ENCODE measurements around the gene ZNF385A.

Gene ZNF385A

DNA sequence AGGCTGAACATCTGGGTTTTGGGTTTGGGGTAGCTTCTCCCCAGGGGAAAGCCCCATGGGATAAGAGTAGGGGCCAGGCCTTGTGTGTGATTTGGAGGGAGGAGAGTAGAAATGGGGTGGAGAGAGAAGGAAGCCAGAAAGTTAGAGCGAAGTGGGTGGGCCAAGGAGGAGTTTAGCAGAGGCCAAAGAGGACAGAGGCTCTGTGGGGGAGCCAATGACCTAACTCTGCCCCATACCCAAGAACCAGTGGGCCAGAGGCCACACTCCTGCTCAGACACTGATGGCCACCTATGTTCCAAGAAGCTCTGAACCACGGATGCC lies 9.3 kb downstream of the ZNF385A start:
- H3K4me3 Mint-ChIP-seq: no peak overlapping the region

DNA sequence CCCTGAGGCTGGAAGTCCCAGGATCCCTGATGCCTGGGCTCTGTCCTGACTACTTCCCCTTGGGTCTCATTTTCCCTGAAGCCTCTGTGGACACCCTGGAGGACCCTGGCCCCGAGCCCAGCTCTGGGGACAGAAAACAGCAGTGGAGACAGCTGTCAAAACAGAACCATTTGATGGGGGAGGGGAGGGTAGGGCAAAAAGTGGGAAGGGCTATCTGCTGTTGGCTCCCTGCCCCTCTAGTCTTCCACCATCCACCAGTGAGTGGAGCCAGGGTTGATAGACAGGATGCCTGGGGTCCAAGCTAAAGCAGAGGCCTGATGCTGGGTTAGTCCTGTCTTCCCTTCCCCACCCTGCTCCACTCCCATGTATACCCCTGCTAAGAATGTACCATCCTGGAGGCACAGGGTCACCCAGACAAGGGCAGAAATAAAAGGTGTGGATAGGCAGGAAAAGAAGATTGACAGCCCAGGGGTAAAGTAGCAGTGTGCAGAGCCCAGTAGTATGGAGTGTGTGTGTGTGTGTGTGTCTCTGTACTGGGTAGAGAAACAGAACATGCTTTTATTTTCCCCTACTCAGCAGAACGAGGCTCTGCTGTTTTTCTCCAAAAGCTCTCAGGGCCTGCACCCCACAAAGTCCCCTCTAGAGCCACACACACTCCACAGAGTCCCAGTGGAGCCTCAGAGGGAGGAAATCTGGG lies 9.8 kb downstream of the ZNF385A start:
- H3K4me3 Mint-ChIP-seq: no peak overlapping the region
- H3K36me3 Mint-ChIP-seq: no peaks in the 10 kb centered on the region
- no peak overlapping the region for H3K27ac Mint-ChIP-seq
- H3K27me3 Mint-ChIP-seq: no peaks in the 10 kb centered on the region
- H3K4me1 Mint-ChIP-seq (ENCODE audit: low read depth): peaks cover 18% of the 10 kb centered on the region
- H3K9me3 Mint-ChIP-seq (ENCODE audit: low read depth): no peaks in the 10 kb centered on the region

More for the DNA sequence above, 9.3 kb downstream of the ZNF385A start:
- no peaks in the 10 kb centered on the region for H3K27me3 Mint-ChIP-seq
- no peaks in the 10 kb centered on the region for H3K36me3 Mint-ChIP-seq
- H3K4me1 Mint-ChIP-seq (ENCODE audit: low read depth): peaks cover 19% of the 10 kb centered on the region
- no peaks in the 10 kb centered on the region for H3K9me3 Mint-ChIP-seq (ENCODE audit: low read depth)
- no peak overlapping the region for H3K27ac Mint-ChIP-seq

DNA sequence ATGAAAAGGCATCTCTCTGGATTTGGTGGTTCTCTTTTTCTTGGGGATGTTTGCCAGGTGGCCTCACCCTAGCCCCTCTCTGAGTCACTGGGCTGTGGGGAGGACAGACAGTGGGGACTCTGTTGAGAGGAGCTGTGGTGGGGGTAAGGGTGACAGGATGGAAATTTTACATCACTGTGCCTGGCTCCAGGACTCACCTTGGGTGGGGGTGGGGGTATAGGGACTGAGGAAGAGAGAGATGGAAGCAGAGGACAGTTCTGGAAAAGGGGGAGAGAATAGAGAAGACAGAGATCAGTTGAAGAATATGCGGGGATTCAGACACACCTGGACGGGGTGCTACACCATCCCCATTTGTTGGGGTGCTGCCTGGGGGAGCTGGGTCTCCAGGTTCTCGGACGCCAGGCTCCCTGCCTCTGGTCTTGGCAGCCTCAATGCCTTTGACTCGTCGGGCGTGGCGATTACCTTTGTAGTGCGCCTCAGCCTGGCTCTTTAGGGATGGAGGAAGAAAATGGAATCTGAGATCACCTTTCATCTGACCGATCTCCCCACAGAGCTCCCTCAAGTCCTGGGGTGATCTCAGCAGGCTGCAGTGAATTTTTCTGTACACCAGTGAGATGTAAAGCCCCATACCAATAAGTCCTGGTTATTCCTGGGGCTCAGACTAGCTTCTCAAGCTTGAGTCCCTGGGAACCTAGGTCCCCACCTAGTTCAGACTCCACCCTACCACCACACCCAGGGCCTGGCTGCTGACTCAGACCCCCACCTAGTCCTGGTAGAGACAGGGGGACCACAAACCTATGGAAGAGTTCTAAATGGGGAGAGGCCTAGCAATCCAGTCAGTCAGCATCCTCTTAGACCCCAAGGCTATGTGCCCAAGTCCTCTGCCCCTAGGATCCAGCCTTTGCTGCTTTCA lies 10.6 kb downstream of the ZNF385A start:
- no peak overlapping the region for H3K27ac Mint-ChIP-seq
- no peaks in the 10 kb centered on the region for H3K9me3 Mint-ChIP-seq (ENCODE audit: low read depth)
- H3K4me1 Mint-ChIP-seq (ENCODE audit: low read depth): peaks cover 16% of the 10 kb centered on the region
- H3K4me3 Mint-ChIP-seq: no peak overlapping the region
- H3K27me3 Mint-ChIP-seq: no peaks in the 10 kb centered on the region
- no peaks in the 10 kb centered on the region for H3K36me3 Mint-ChIP-seq

- H3K36me3 Mint-ChIP-seq: no peaks in the 10 kb centered on the region
- no peaks in the 10 kb centered on the region for H3K9me3 Mint-ChIP-seq (ENCODE audit: low read depth)
- H3K27ac Mint-ChIP-seq: no peak overlapping the region
- peaks cover 24% of the 10 kb centered on the region for H3K4me1 Mint-ChIP-seq (ENCODE audit: low read depth)
- no peak overlapping the region for H3K4me3 Mint-ChIP-seq
- H3K27me3 Mint-ChIP-seq: no peaks in the 10 kb centered on the region
These were observed 12.3 kb downstream of the ZNF385A start for GRCh38 chr12:54372113-54372806.

DNA sequence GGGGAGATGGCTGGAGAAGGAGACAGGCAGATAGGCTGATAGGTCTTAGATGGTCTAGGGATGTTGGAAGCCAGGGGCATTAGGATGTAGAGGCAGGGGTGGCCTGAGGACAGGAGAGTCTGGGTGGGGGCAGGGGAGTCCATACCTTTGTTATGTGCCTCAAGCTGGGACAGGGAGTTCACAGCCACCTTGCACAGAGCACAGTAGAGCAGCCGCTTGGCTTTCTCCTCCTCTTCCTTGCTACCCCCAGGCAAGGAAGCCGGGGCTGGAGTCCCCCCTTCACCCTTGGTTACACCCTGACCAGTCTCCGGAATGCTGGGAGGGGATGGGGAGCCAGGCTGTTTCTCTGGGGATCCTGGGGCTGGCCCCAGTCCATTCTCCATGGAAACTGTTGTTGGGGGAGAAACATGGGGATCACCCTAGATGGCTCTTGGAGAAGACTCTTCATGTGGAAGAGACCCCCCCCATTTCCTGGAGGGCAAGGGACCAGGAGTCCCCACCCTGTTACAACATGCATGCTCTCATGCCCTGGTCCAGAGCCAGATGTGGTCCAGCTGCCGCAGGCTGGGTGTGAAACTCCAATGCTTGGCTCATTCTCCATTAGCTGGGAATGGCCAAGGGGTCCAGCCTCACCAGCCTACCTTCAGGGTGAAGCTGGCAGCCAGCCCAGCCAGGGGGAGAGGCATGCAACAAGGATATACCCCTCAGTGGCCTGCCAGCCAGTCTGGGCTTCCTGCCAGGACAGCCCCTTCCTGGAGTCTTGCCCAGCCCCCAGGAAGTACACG lies 13.0 kb downstream of the ZNF385A start:
- Mint-ChIP-seq H3K27me3 (no peaks in the 10 kb centered on the region), H3K9me3 (ENCODE audit: low read depth) (no peaks in the 10 kb centered on the region), H3K4me1 (ENCODE audit: low read depth) (peaks cover 24% of the 10 kb centered on the region), H3K4me3 (no peak overlapping the region), H3K27ac (no peak overlapping the region), H3K36me3 (no peaks in the 10 kb centered on the region)

GRCh38 chr12:54370171-54370730 lies 14.3 kb downstream of the ZNF385A start:
- Mint-ChIP-seq H3K27ac (no peak overlapping the region), H3K9me3 (ENCODE audit: low read depth) (no peaks in the 10 kb centered on the region), H3K4me1 (ENCODE audit: low read depth) (peaks cover 24% of the 10 kb centered on the region), H3K4me3 (no peak overlapping the region), H3K27me3 (no peaks in the 10 kb centered on the region), H3K36me3 (no peaks in the 10 kb centered on the region)

DNA sequence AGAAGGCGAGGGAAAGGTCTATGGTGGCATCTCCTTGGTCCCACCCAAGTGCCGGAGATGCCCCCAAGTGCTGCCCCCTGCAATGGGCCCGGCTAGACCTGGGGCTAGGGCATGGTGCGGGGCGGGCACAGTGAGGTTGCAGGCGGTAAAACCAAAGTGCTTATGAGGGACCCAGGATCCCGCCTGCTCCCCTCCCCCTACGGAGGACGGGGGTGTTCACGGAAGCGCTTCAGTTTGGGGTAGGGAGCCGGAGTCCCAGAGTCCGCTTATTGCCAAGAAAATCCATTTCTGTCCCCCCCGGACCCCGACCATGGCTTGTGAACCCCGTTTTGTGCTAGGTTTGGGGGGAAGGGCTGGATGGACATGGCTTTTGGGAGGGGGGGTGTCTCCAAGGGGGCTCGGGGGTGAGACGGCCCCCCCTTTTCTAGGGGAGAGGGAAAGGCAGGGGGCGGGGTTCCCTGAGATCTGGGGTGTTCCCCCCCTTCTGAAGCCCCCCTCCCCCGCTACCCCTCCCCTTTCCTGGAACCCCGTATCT lies 14.9 kb downstream of the ZNF385A start:
- no peak overlapping the region for H3K4me3 Mint-ChIP-seq
- H3K9me3 Mint-ChIP-seq (ENCODE audit: low read depth): no peaks in the 10 kb centered on the region
- no peak overlapping the region for H3K27ac Mint-ChIP-seq
- H3K27me3 Mint-ChIP-seq: no peaks in the 10 kb centered on the region
- peaks cover 27% of the 10 kb centered on the region for H3K4me1 Mint-ChIP-seq (ENCODE audit: low read depth)
- no peaks in the 10 kb centered on the region for H3K36me3 Mint-ChIP-seq

DNA sequence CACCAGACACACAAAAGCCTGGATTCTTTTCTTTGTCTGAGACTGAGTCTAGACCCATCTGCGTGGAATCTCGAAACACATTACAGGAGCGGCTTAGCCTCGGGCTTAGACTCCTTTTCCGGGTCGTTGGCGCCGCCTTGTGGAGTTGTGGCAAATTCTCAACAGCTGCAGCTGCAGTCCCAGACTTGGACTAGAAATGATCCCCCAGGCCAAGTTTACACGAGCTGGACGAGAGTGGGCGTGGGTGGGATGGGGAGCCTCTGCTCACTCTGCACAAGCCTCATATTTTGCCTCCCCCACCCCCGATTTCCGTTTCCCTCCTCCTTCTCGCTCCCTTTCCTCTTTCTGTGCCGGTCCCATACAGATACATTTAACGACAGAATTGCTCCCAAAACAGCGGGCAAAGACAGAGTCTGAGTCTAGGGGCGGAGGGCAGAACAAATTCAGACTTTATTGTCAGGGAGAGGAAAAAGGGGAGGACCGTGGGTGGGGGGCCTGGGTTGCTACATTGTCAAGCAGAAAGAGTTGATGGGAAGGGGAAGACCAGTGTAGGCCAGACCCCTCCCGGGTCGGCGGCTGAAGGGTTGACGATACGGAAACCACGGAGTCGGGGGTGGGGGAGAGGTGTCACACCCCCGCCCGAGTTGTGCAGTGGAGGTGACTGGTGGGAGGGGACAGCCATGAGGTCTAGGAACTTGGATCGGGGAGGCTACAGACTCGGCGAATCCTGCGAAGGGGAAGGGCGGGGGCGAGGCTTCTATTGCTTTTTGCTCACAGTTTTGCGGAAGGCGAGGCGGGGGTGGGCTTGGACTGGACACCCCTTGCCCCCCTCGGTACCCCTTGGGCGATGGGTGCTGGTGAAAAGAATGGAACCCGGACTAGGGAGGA lies 15.6 kb downstream of the ZNF385A start:
- Mint-ChIP-seq H3K36me3 (no peaks in the 10 kb centered on the region), H3K4me3 (peak overlapping the region; percentile 36), H3K27me3 (no peaks in the 10 kb centered on the region), H3K4me1 (ENCODE audit: low read depth) (peaks cover 34% of the 10 kb centered on the region), H3K27ac (no peak overlapping the region), H3K9me3 (ENCODE audit: low read depth) (no peaks in the 10 kb centered on the region)

DNA sequence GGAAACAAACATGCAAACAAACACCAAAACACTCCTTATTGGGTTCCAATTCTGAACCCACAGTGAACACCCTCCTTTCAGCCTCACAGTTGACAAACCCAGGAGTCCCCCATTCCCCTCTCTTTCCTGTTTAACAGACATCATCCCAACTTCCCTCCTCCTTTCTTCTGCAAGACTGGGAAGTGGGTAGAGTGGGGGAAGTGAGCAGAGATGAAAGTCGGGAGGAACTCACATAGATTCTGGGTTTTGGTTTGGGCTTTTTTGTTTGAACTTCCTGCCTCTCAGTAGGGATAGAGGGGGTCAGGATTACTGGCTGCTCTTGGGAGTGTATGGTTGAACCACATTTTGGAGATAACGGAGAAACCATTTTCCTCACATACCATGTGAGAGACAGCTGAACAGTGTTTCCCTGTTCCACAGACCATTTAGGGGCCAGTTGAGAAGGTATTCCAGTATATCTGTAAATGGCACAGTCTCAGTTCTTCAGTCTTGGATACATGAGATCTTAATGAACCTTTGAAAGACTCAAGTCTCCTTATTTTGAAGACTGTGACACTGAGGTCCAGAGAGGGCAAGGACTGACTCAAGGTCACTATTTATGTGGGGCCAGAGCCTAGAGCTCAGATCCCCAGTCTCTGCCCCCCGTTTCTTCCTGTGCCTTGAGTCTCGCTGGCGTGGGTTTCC lies 16.4 kb downstream of the ZNF385A start:
- peak overlapping the region; percentile 36 for H3K4me3 Mint-ChIP-seq
- H3K27me3 Mint-ChIP-seq: no peaks in the 10 kb centered on the region
- H3K27ac Mint-ChIP-seq: no peak overlapping the region
- H3K9me3 Mint-ChIP-seq (ENCODE audit: low read depth): no peaks in the 10 kb centered on the region
- H3K36me3 Mint-ChIP-seq: no peaks in the 10 kb centered on the region
- peaks cover 36% of the 10 kb centered on the region for H3K4me1 Mint-ChIP-seq (ENCODE audit: low read depth)

GRCh38 chr12:54364413-54364812 lies 20.1 kb downstream of the ZNF385A start, which contains the start of gene GPR84:
TSS of gene GPR84 (minus strand) at chr12:54364486. CDS start at chr12:54363851, 635 bp downstream.
- no peaks in the 10 kb centered on the region for H3K27me3 Mint-ChIP-seq
- H3K9me3 Mint-ChIP-seq (ENCODE audit: low read depth): no peaks in the 10 kb centered on the region
- H3K4me3 Mint-ChIP-seq: peak within 1 kb of the TSS; percentile 31
- H3K27ac Mint-ChIP-seq: peak within 1 kb of the TSS; percentile 64
- H3K4me1 Mint-ChIP-seq (ENCODE audit: low read depth): peaks cover 35% of the 10 kb centered on the region
- no peaks in the 10 kb centered on the region for H3K36me3 Mint-ChIP-seq

- H3K9me3 Mint-ChIP-seq (ENCODE audit: low read depth): no peaks in the 10 kb centered on the region
- H3K4me1 Mint-ChIP-seq (ENCODE audit: low read depth): peaks cover 30% of the 10 kb centered on the region
- no peaks in the 10 kb centered on the region for H3K27me3 Mint-ChIP-seq
- H3K36me3 Mint-ChIP-seq: no peaks in the 10 kb centered on the region
- no peak overlapping the region for H3K27ac Mint-ChIP-seq
- H3K4me3 Mint-ChIP-seq: no peak overlapping the region
These were observed 20.9 kb downstream of the ZNF385A start for GRCh38 chr12:54363618-54364017.

- Mint-ChIP-seq H3K36me3 (no peaks in the 10 kb centered on the region), H3K4me1 (ENCODE audit: low read depth) (peaks cover 27% of the 10 kb centered on the region), H3K27ac (peak overlapping the region; percentile 64), H3K4me3 (no peak overlapping the region), H3K9me3 (ENCODE audit: low read depth) (no peaks in the 10 kb centered on the region), H3K27me3 (no peaks in the 10 kb centered on the region)
These were observed 21.5 kb downstream of the ZNF385A start for GRCh38 chr12:54363047-54363446.
